GM12801 (cell line): ENCODE results near the gene CAMTA1.

Source experiments
- CTCF ChIP-seq: IDR thresholded peaks from one replicate; pipeline ENCODE4 v1.5.1; 2011; ENCODE audit warnings: control low read depth; ENCODE audit not compliant: insufficient read length; ENCODE audit errors: extremely low read depth

CAMTA1 gene

GRCh38 chr1:7228252-7228961, 443.2 kb downstream of the CAMTA1 start:
- no peak for TF ChIP-seq CTCF

GRCh38 chr1:7229186-7229585, 443.9 kb downstream of the CAMTA1 start:
- TF ChIP-seq CTCF: no peak

- TF ChIP-seq CTCF: no peak
These were observed 444.7 kb downstream of the CAMTA1 start for GRCh38 chr1:7229696-7230631.

GRCh38 chr1:7232441-7233236, 447.4 kb downstream of the CAMTA1 start:
- no peak for TF ChIP-seq CTCF

- TF ChIP-seq CTCF: no peak
These were observed 447.9 kb downstream of the CAMTA1 start for GRCh38 chr1:7233237-7233540.

- TF ChIP-seq CTCF: no peak
These were observed 448.6 kb downstream of the CAMTA1 start for GRCh38 chr1:7233646-7234470.
